Upper lobe of left lung (tissue), 4 donors: ENCODE results near the gene CLIP2.

Experiments used
- CTCF ChIP-seq, 6 experiments: fragments of 450-650 bp in 4 of 6; fragments of 200-600 bp in 2 of 6; sonication (generic) in 2 of 6; IDR thresholded peaks; one replicate each; pipeline ENCODE4 v1.5.1; 2016 to 2019; ENCODE audit warnings: antibody characterized with exemption in 6 of 6
- EP300 ChIP-seq, 4 donors: sonication (generic); formaldehyde crosslinking; IDR thresholded peaks; one replicate each; pipeline ENCODE4 v1.5.1; 2017; ENCODE audit warnings: antibody characterized with exemption in 4 of 4, control low read depth in 2 of 4
- POLR2A ChIP-seq, 4 donors: fragments of 450-650 bp; IDR thresholded peaks; one replicate each; pipeline ENCODE4 v1.5.1; 2016 to 2017; ENCODE audit warnings: antibody characterized with exemption in 4 of 4, mild to moderate bottlenecking in 2 of 4
- POLR2AphosphoS5 ChIP-seq, 2 donors: sonication (generic); formaldehyde crosslinking; IDR thresholded peaks; one replicate each; pipeline ENCODE4 v1.5.1; 2017; ENCODE audit warnings: antibody characterized with exemption in 2 of 2

GRCh38 chr7:74405191-74405898, 116.1 kb downstream of the CLIP2 start:
- TF ChIP-seq CTCF (IDR thresholded peaks at IDR 0.05) (peak in 2 of 6 experiments; percentile 27 to 31), POLR2A (IDR thresholded peaks at IDR 0.05) (no peak), POLR2AphosphoS5 (IDR thresholded peaks at IDR 0.05) (no peak), EP300 (IDR thresholded peaks at IDR 0.05) (no peak)
